GM18502 (cell line): Measurements from ENCODE around the gene C1RL.

Experiments
- ATAC-seq: cut with Tn5 transposase; IDR thresholded peaks from one replicate; pipeline ENCODE4 v1.9.1; 2021; ENCODE audit warnings: mild to moderate bottlenecking; ENCODE audit not compliant: unreplicated experiment, poor library complexity

The C1RL gene

GRCh38 chr12:7093892-7094291 is 15.1 kb downstream of the C1RL start:
- ATAC-seq = no peak

- ATAC-seq = no peak
Observed at GRCh38 chr12:7093486-7093885, 15.5 kb downstream of the C1RL start.

GRCh38 chr12:7092986-7093460 is 16.0 kb downstream of the C1RL start:
- no peak for ATAC-seq

- no peak for ATAC-seq
Observed at GRCh38 chr12:7092229-7092985, 16.6 kb downstream of the C1RL start, which contains the start of gene C1R. C1R (minus strand) TSS chr12:7092445; CDS start chr12:7092388, 57 bp downstream.

GRCh38 chr12:7091660-7092228 is 17.3 kb downstream of the C1RL start:
- ATAC-seq = no peak

- no peak for ATAC-seq
Observed at GRCh38 chr12:7091171-7091570, 17.8 kb downstream of the C1RL start.

GRCh38 chr12:7090222-7090998 is 18.6 kb downstream of the C1RL start:
- ATAC-seq = no peak

GRCh38 chr12:7089196-7089871 is 19.7 kb downstream of the C1RL start:
- no peak for ATAC-seq

GRCh38 chr12:7083125-7083524 is 25.9 kb downstream of the C1RL start:
- no peak for ATAC-seq

- no peak for ATAC-seq
Observed at GRCh38 chr12:7081037-7081436, 28.0 kb downstream of the C1RL start.

GRCh38 chr12:7079826-7080125 is 29.2 kb downstream of the C1RL start:
- no peak for ATAC-seq

- no peak for ATAC-seq
Observed at GRCh38 chr12:7078163-7078562, 30.9 kb downstream of the C1RL start.

GRCh38 chr12:7076493-7076892 is 32.5 kb downstream of the C1RL start:
- ATAC-seq = no peak

GRCh38 chr12:7075939-7076338 is 33.1 kb downstream of the C1RL start:
- ATAC-seq = no peak

GRCh38 chr12:7075518-7075917 is 33.5 kb downstream of the C1RL start:
- ATAC-seq = no peak

GRCh38 chr12:7073946-7074345 is 35.1 kb downstream of the C1RL start:
- no peak for ATAC-seq

- no peak for ATAC-seq
Observed at GRCh38 chr12:7072554-7072953, 36.5 kb downstream of the C1RL start.

- no peak for ATAC-seq
Observed at GRCh38 chr12:7072035-7072434, 37.0 kb downstream of the C1RL start.

- ATAC-seq = no peak
Observed at GRCh38 chr12:7069386-7069785, 39.6 kb downstream of the C1RL start.

GRCh38 chr12:7068994-7069346 is 40.0 kb downstream of the C1RL start:
- no peak for ATAC-seq
